ENCODE measurements around the gene TLL2.

TLL2 gene

GRCh38 chr10:96418582-96418981 is 95.1 kb downstream of the TLL2 start:
- no peak for DNase-seq

GRCh38 chr10:96417441-96417840 is 96.3 kb downstream of the TLL2 start:
- no peak for DNase-seq

GRCh38 chr10:96416643-96417042 is 97.1 kb downstream of the TLL2 start:
- no peak for DNase-seq

GRCh38 chr10:96415891-96416554 is 97.7 kb downstream of the TLL2 start:
- DNase-seq: no peak

- DNase-seq: no peak
Observed at GRCh38 chr10:96415150-96415890, 98.4 kb downstream of the TLL2 start.

GRCh38 chr10:96414303-96414702 is 99.4 kb downstream of the TLL2 start:
- no peak for DNase-seq

GRCh38 chr10:96413151-96413787 is 100.5 kb downstream of the TLL2 start:
- no peak for DNase-seq

- DNase-seq: no peak
Observed at GRCh38 chr10:96411716-96412320, 101.9 kb downstream of the TLL2 start.

- no peak for DNase-seq
Observed at GRCh38 chr10:96410296-96410695, 103.4 kb downstream of the TLL2 start.

GRCh38 chr10:96408201-96408600 is 105.5 kb downstream of the TLL2 start:
- DNase-seq: no peak

GRCh38 chr10:96407560-96408069 is 106.1 kb downstream of the TLL2 start:
- no peak for DNase-seq

GRCh38 chr10:96406091-96406490 is 107.6 kb downstream of the TLL2 start:
- no peak for DNase-seq

GRCh38 chr10:96402417-96403305 is 111.1 kb downstream of the TLL2 start:
- DNase-seq: no peak

- no peak for DNase-seq
Observed at GRCh38 chr10:96401036-96401435, 112.7 kb downstream of the TLL2 start.

- no peak for DNase-seq
Observed at GRCh38 chr10:96400465-96400864, 113.3 kb downstream of the TLL2 start.

GRCh38 chr10:96397902-96398301 is 115.8 kb downstream of the TLL2 start:
- no peak for DNase-seq

- DNase-seq: peak; percentile 58
Observed at GRCh38 chr10:96395931-96396877, 117.5 kb downstream of the TLL2 start.

GRCh38 chr10:96390460-96390864 is 123.3 kb downstream of the TLL2 start:
- DNase-seq: no peak

GRCh38 chr10:96389785-96390184 is 123.9 kb downstream of the TLL2 start:
- DNase-seq: no peak

GRCh38 chr10:96387601-96388000 is 126.1 kb downstream of the TLL2 start:
- DNase-seq: no peak

- no peak for DNase-seq
Observed at GRCh38 chr10:96387161-96387560, 126.6 kb downstream of the TLL2 start.

Measured in activated CD4-positive, alpha-beta T cell treated with anti-CD3 and anti-CD28 coated beads, Interleukin-10, Interleukin-2, amounts not matched to agents 100 ng/mL and 50 ng/mL, durations not matched to agents 16 hours and 8 hours (primary cell).